G401 (cell line): ENCODE results near the gene DOCK3. TPM values are rescaled to one million over a fixed set of nuclear protein-coding genes. Genes with fewer than 3 reads are reported as not detected.
"Not testable (repeated sequence)": the region's sequence is repeated elsewhere in the genome, so short reads cannot be mapped to it uniquely, and the experiment has no call there.

Experiments
- DNase-seq: peaks from one replicate; pipeline ENCODE4 v3.0.0-alpha.2; 2015; ENCODE audit warnings: low spot score
- in situ Hi-C: cut with HindIII; loops from 2 replicates; pipeline ENCODE4 v1.10.0; 2016; ENCODE audit warnings: low sequenced_read_pairs, mixed read lengths
- total RNA-seq: library from RNA; depleted of rRNA; stranded (reverse); fragments of >200 nt; shearing (Covaris generic); gene quantifications from 2 replicates; pipeline ENCODE4 v1.2.3, GENCODE V29; 2014

DOCK3 gene
- total RNA-seq, 1 experiment from 2014 or later, result 1.7 TPM

- DNase-seq, result no peak
- in situ Hi-C loops, result no loop called here
These were observed 166.3 kb downstream of the DOCK3 start for GRCh38 chr3:50840983-50841489.

GRCh38 chr3:50848308-50848707, 173.6 kb downstream of the DOCK3 start:
- DNase-seq, result no peak
- in situ Hi-C loops, result no loop called here

- in situ Hi-C loops, result no loop called here
- no peak for DNase-seq
These were observed 176.1 kb downstream of the DOCK3 start for GRCh38 chr3:50850639-50851511.

GRCh38 chr3:50853936-50854335, 179.2 kb downstream of the DOCK3 start:
- in situ Hi-C loops, result no loop called here
- no peak for DNase-seq

- DNase-seq, result peak; percentile 24
- in situ Hi-C loops, result no loop called here
These were observed 187.5 kb downstream of the DOCK3 start for GRCh38 chr3:50862221-50862620.

- no peak for DNase-seq
- in situ Hi-C loops, result no loop called here
These were observed 198.8 kb downstream of the DOCK3 start for GRCh38 chr3:50873376-50874157.

GRCh38 chr3:50874876-50875275, 200.1 kb downstream of the DOCK3 start:
- in situ Hi-C loops, DNase-seq: not testable (repeated sequence)

GRCh38 chr3:50876947-50877346, 202.2 kb downstream of the DOCK3 start:
- DNase-seq, result peak; percentile 76
- in situ Hi-C loops, result no loop called here

- in situ Hi-C loops, DNase-seq: not testable (repeated sequence)
These were observed 208.0 kb downstream of the DOCK3 start for GRCh38 chr3:50882733-50883132.

- in situ Hi-C loops, result no loop called here
- DNase-seq, result no peak
These were observed 209.0 kb downstream of the DOCK3 start for GRCh38 chr3:50883755-50884154.

- no peak for DNase-seq
- in situ Hi-C loops, result no loop called here
These were observed 210.5 kb downstream of the DOCK3 start for GRCh38 chr3:50885070-50885850.

GRCh38 chr3:50890688-50891344, 216.1 kb downstream of the DOCK3 start:
- DNase-seq, result peak; percentile 64
- in situ Hi-C loops, result no loop called here

GRCh38 chr3:50901097-50901496, 226.4 kb downstream of the DOCK3 start:
- in situ Hi-C loops, DNase-seq: not testable (repeated sequence)

- no peak for DNase-seq
- in situ Hi-C loops, result no loop called here
These were observed 238.0 kb downstream of the DOCK3 start for GRCh38 chr3:50912746-50913145.

GRCh38 chr3:50913260-50913659, 238.5 kb downstream of the DOCK3 start:
- in situ Hi-C loops, result no loop called here
- no peak for DNase-seq

GRCh38 chr3:50922071-50922470, 247.3 kb downstream of the DOCK3 start:
- DNase-seq, in situ Hi-C loops: not testable (repeated sequence)

- no peak for DNase-seq
- in situ Hi-C loops, result no loop called here
These were observed 249.2 kb downstream of the DOCK3 start for GRCh38 chr3:50923955-50924354.

- in situ Hi-C loops, result no loop called here
- DNase-seq, result no peak
These were observed 249.9 kb downstream of the DOCK3 start for GRCh38 chr3:50924638-50925037.

- no peak for DNase-seq
- in situ Hi-C loops, result no loop called here
These were observed 252.1 kb downstream of the DOCK3 start for GRCh38 chr3:50926868-50927267.
